CD14-positive monocyte (primary cell): ENCODE data around the gene NAA10. TPM values are rescaled to one million over a fixed set of nuclear protein-coding genes. Genes with fewer than 3 reads are reported as not detected.
A peak's percentile ranks its signal among the peaks of the same experiment; 100 is the strongest.
"Not testable (repeated sequence)": the region's sequence is repeated elsewhere in the genome, so short reads cannot be mapped to it uniquely, and the experiment has no call there.

ENCODE experiments used
- DNase-seq, 3 donors: peaks; one replicate each; pipeline ENCODE4 v3.0.0-alpha.2; 2011 to 2022
- H2AFZ ChIP-seq: 2 replicates; pipeline ENCODE4 v1.6.0; 2012; ENCODE audit warnings: mild to moderate bottlenecking, low read depth, low read length, inconsistent platforms; ENCODE audit not compliant: insufficient read depth, poor library complexity, severe bottlenecking
- H3K27ac ChIP-seq, 2 donors: 1 replicate in 1 of 2; 2 replicates in 1 of 2; pipeline ENCODE4 v1.5.1; 2012 to 2013; ENCODE audit warnings: low read length in 2 of 2, control low read depth in 1 of 2, inconsistent platforms in 1 of 2, low read depth in 1 of 2, mild to moderate bottlenecking in 1 of 2
- H3K27me3 ChIP-seq, 2 donors: one replicate each; pipeline versions ENCODE4 v1.6.0 to v1.6.1; 2011 to 2013; ENCODE audit warnings: low read length in 2 of 2; ENCODE audit not compliant: control insufficient read depth in 2 of 2, insufficient read depth in 2 of 2
- H3K36me3 ChIP-seq, 2 donors: replicated peaks in 1 of 2; 1 replicate in 1 of 2; 2 replicates in 1 of 2; pipeline versions ENCODE4 v1.5.1 to v1.6.1; 2012 to 2013; ENCODE audit warnings: low read length in 2 of 2, control low read depth in 1 of 2, inconsistent platforms in 1 of 2, mild to moderate bottlenecking in 1 of 2; ENCODE audit not compliant: insufficient read depth in 2 of 2, control insufficient read depth in 1 of 2
- H3K4me1 ChIP-seq, 2 donors: 1 replicate in 1 of 2; 2 replicates in 1 of 2; pipeline versions ENCODE4 v1.5.1 to v1.6.1; 2012 to 2013; ENCODE audit warnings: low read length in 2 of 2, control low read depth in 1 of 2, inconsistent platforms in 1 of 2, mild to moderate bottlenecking in 1 of 2, moderate library complexity in 1 of 2; ENCODE audit not compliant: insufficient read depth in 2 of 2, control insufficient read depth in 1 of 2
- H3K4me2 ChIP-seq: replicated peaks from 2 replicates; pipeline ENCODE3; 2012; ENCODE audit warnings: low read length, moderate library complexity, mild to moderate bottlenecking; ENCODE audit not compliant: poor library complexity, severe bottlenecking; ENCODE audit errors: extremely low read depth
- H3K4me3 ChIP-seq, 3 experiments: fragments of 200-600 bp in 1 of 3; sonication (generic) in 1 of 3; replicated peaks in 1 of 3; 1 replicate in 2 of 3; 2 replicates in 1 of 3; pipeline ENCODE4 v1.5.1; 2011 to 2013; ENCODE audit warnings: low read length in 3 of 3, mild to moderate bottlenecking in 3 of 3, control low read depth in 2 of 3, low read depth in 2 of 3, inconsistent platforms in 1 of 3, moderate library complexity in 1 of 3
- H3K79me2 ChIP-seq: 2 replicates; pipeline ENCODE4 v1.6.0; 2012; ENCODE audit warnings: mild to moderate bottlenecking, control low read depth, inconsistent platforms, low read length, moderate library complexity; ENCODE audit not compliant: insufficient read depth
- H3K9ac ChIP-seq: 2 replicates; pipeline ENCODE4 v1.6.0; 2017; ENCODE audit warnings: low read length, mild to moderate bottlenecking; ENCODE audit not compliant: insufficient read depth, poor library complexity, severe bottlenecking
- H3K9me3 ChIP-seq, 2 donors: replicated peaks in 1 of 2; 1 replicate in 1 of 2; 2 replicates in 1 of 2; pipeline versions ENCODE4 v1.5.1 to v1.6.1; 2012 to 2013; ENCODE audit warnings: low read length in 2 of 2, control low read depth in 1 of 2; ENCODE audit not compliant: control insufficient read depth in 1 of 2, insufficient read depth in 1 of 2
- H4K20me1 ChIP-seq: 2 replicates; pipeline ENCODE4 v1.6.0; 2012; ENCODE audit warnings: mild to moderate bottlenecking, low read length, control low read depth, moderate library complexity; ENCODE audit not compliant: insufficient read depth
- H3K27ac Mint-ChIP-seq, 7 donors: one replicate each; pipeline ENCODE4 v1.8.0; 2020; ENCODE audit warnings: mild to moderate bottlenecking in 7 of 7, mixed read lengths in 7 of 7, moderate library complexity in 6 of 7, inconsistent platforms in 2 of 7
- H3K27me3 Mint-ChIP-seq, 3 donors: one replicate each; pipeline ENCODE4 v1.8.0; 2021 to 2022; ENCODE audit warnings: low read depth in 3 of 3, mild to moderate bottlenecking in 3 of 3, mixed read lengths in 3 of 3, moderate library complexity in 3 of 3, inconsistent platforms in 1 of 3
- H3K36me3 Mint-ChIP-seq, 2 donors: one replicate each; pipeline ENCODE4 v1.8.0; 2020; ENCODE audit warnings: mixed read lengths in 2 of 2, inconsistent platforms in 1 of 2, mild to moderate bottlenecking in 1 of 2
- H3K4me1 Mint-ChIP-seq: one replicate; pipeline ENCODE4 v1.8.0; 2020; ENCODE audit warnings: mild to moderate bottlenecking, mixed read lengths
- H3K4me3 Mint-ChIP-seq, 2 donors: one replicate each; pipeline ENCODE4 v1.8.0; 2020; ENCODE audit warnings: mild to moderate bottlenecking in 2 of 2, mixed read lengths in 2 of 2, moderate library complexity in 1 of 2
- H3K9me3 Mint-ChIP-seq, 7 donors: one replicate each; pipeline ENCODE4 v1.8.0; 2020 to 2022; ENCODE audit warnings: mixed read lengths in 7 of 7, mild to moderate bottlenecking in 6 of 7, moderate library complexity in 6 of 7, inconsistent platforms in 2 of 7
- CTCF ChIP-seq: fragments of 200-600 bp; IDR thresholded peaks from one replicate; pipeline ENCODE4 v1.8.0; 2022; ENCODE audit warnings: antibody characterized with exemption, mild to moderate bottlenecking
- WGBS: methylation state at CpG from one replicate; pipeline ENCODE4 v1.1.5; 2013; ENCODE audit warnings: missing lambda C conversion rate; ENCODE audit not compliant: insufficient coverage; 5-methylcytosine and 5-hydroxymethylcytosine counted together
- intact Hi-C, 2 donors: fragments of 100-400 bp; cut with micrococcal nuclease; formaldehyde crosslinking; loops; one replicate each; pipeline versions ENCODE4 v1.15.0 to v1.15.1; 2023
- polyA plus RNA-seq, 3 donors: library from polyadenylated mRNA; depleted of rRNA in 1 of 3; unstranded in 2 of 3; stranded (reverse) in 1 of 3; fragments of 300-500 nt in 2 of 3; fragments of >200 nt in 1 of 3; fragmentation: Illumina TruSeq in 2 of 3; gene quantifications; 1 replicate in 2 of 3; 2 replicates in 1 of 3; pipeline ENCODE4 v1.2.3, GENCODE V29; 2012 to 2021

NAA10 gene
- polyA plus RNA-seq, 3 donors = 46.7 to 109 (median 47.9) TPM

DNA sequence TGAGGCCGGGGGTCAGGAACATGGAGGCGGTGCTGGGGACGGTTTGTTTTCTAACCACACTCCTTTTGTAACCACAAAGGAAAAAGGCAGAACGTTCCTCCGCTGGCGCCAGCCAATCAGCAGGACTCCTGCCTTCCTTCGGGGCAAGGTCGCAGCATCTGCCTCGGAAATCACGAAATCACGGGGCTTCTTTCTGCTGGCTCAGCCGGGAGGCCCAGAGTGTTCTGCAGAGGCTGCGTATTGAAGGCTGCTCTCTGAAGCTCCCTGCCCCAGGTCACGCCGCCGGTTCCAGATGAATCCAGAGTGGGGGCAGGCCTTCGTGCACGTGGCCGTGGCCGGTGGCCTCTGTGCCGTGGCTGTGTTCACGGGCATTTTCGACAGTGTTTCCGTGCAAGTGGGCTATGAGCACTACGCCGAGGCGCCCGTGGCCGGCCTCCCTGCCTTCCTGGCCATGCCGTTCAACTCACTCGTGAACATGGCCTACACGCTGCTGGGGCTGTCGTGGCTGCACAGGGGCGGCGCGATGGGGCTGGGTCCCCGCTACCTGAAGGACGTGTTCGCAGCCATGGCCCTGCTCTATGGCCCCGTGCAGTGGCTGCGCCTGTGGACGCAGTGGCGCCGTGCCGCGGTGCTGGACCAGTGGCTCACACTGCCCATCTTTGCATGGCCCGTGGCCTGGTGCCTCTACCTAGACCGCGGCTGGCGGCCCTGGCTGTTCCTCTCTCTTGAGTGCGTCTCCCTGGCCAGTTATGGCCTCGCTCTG lies 47.1 kb upstream of the NAA10 start:
- Mint-ChIP-seq H3K9me3 (peaks cover 0 to 22% (median 0%) of the 10 kb centered on the region in 7 donors), H3K4me3 (peak overlapping the region; percentile 40 to 70), H3K36me3 (peaks cover 5 to 6% of the 10 kb centered on the region in 2 donors), H3K4me1 (peaks cover 55% of the 10 kb centered on the region), H3K27me3 (peaks cover 0 to 67% (median 2%) of the 10 kb centered on the region in 3 donors), H3K27ac (peak overlapping the region; percentile 89 to 99 (median 96))
- no peaks in the 10 kb centered on the region for H3K36me3 ChIP-seq
- H3K9ac ChIP-seq = peak overlapping the region; percentile 44
- H3K9me3 ChIP-seq = no peaks in the 10 kb centered on the region
- H3K4me2 ChIP-seq = peak overlapping the region; percentile 42
- TF ChIP-seq CTCF = no peak
- H3K4me3 ChIP-seq = peak overlapping the region in 1 of 3 experiments; percentile 20
- peak; percentile 69 to 76 (median 72) for DNase-seq
- peaks cover 58 to 61% of the 10 kb centered on the region in 2 donors for H3K4me1 ChIP-seq
- H3K27me3 ChIP-seq = no peaks in the 10 kb centered on the region
- 39% methylated on average over 42 of the region's 52 CpGs for WGBS
- peaks cover 1% of the 10 kb centered on the region for H3K79me2 ChIP-seq
- peak overlapping the region; percentile 88 to 92 for H3K27ac ChIP-seq
- peaks cover 24% of the 10 kb centered on the region for H4K20me1 ChIP-seq
- intact Hi-C loops = no loop called here
- peak overlapping the region; percentile 57 for H2AFZ ChIP-seq

DNA sequence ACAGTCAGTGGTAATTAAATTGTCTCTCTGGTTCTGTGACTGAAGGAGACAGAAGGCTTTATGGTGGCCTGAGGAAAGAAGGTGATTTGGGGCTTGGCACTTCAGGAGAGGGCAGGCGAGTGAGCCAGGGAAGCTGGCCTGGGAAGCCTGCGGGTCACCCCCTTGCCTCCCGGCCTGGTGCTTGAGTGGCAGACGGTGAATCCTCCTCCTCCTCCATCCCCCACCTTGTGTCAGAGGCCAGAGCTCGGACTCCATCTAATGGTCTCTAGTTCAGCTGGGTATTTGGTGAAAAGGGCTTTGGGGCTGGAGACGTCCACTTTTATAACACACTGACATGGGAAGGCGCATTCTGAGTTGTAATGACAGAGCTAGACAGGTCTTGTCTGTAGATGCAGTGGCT lies 46.4 kb upstream of the NAA10 start:
- H3K36me3 Mint-ChIP-seq = peaks cover 5 to 6% of the 10 kb centered on the region in 2 donors
- intact Hi-C loops = no loop called here
- Histone ChIP-seq H3K4me2 (peak overlapping the region; percentile 42), H3K79me2 (peaks cover 9% of the 10 kb centered on the region), H3K4me3 (peak overlapping the region in 1 of 3 experiments; percentile 20), H3K9ac (peak overlapping the region; percentile 44), H3K27ac (peak overlapping the region; percentile 88 to 92), H2AFZ (peak overlapping the region; percentile 57), H3K9me3 (no peaks in the 10 kb centered on the region), H3K4me1 (peaks cover 58 to 61% of the 10 kb centered on the region in 2 donors), H4K20me1 (peaks cover 24% of the 10 kb centered on the region), H3K36me3 (no peaks in the 10 kb centered on the region), H3K27me3 (no peaks in the 10 kb centered on the region)
- H3K9me3 Mint-ChIP-seq = peaks cover 0 to 20% (median 0%) of the 10 kb centered on the region in 7 donors
- peak overlapping the region; percentile 89 to 99 (median 96) for H3K27ac Mint-ChIP-seq
- WGBS = no CpG with 5 or more reads among the region's 7 CpGs
- TF ChIP-seq CTCF = no peak
- no peak for DNase-seq
- peaks cover 0 to 60% (median 2%) of the 10 kb centered on the region in 3 donors for H3K27me3 Mint-ChIP-seq
- H3K4me1 Mint-ChIP-seq = peaks cover 53% of the 10 kb centered on the region
- peak overlapping the region in 1 of 2 donors; percentile 70 for H3K4me3 Mint-ChIP-seq

DNA sequence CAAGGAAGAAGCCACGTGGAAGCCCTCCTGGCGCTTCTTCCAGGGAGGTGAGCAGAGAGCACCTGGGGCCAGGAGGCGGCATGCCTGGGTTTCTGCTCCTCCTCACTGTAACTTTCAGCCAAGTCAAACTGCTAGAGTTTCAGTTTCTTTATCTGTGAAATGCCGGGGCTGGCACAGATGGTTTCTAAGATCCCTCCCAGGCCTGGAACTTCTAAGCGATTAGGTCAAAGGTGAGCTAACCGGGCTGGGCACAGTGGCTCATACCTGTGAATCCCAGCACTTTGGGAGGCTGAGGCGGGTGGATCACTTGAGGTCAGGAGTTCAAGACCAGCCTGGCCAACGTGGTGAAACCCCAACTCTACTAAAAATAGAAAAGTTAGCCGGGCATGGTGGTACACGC lies 45.6 kb upstream of the NAA10 start:
- Histone ChIP-seq H4K20me1 (peaks cover 24% of the 10 kb centered on the region), H3K4me1 (peaks cover 49 to 54% of the 10 kb centered on the region in 2 donors), H3K27ac (peak overlapping the region; percentile 88 to 92), H3K79me2 (peaks cover 16% of the 10 kb centered on the region)
- WGBS = no CpG with 5 or more reads among the region's 10 CpGs
- H3K36me3 Mint-ChIP-seq, H3K9ac ChIP-seq, H3K4me3 Mint-ChIP-seq, DNase-seq, H3K27me3 ChIP-seq, H3K36me3 ChIP-seq, H3K4me2 ChIP-seq, H3K4me3 ChIP-seq, intact Hi-C loops, H2AFZ ChIP-seq, H3K9me3 ChIP-seq: not testable (repeated sequence)
- peaks cover 50% of the 10 kb centered on the region for H3K4me1 Mint-ChIP-seq
- peak overlapping the region; percentile 20 to 99 (median 66) for H3K27ac Mint-ChIP-seq
- peaks cover 0 to 57% (median 2%) of the 10 kb centered on the region in 3 donors for H3K27me3 Mint-ChIP-seq
- peaks cover 0 to 17% (median 0%) of the 10 kb centered on the region in 7 donors for H3K9me3 Mint-ChIP-seq
